SK-N-SH (cell line): ENCODE measurements around the gene ZNF764. TPM values are rescaled to one million over a fixed set of nuclear protein-coding genes. Genes with fewer than 3 reads are reported as not detected.

Experiments used
- CTCF ChIA-PET: fragments of 300-600, 350-600 bp; formaldehyde crosslinking; extraction: SDS; loops from one replicate; lab custom pipeline; 2021; lab: Yijun Ruan, JAX
- POLR2A ChIA-PET: fragments of 350-600 bp; sonication (Branson Sonifier 250); formaldehyde crosslinking; extraction: SDS; loops from one replicate; lab custom pipeline; 2020; ENCODE audit warnings: antibody characterized with exemption, inconsistent platforms; lab: Yijun Ruan, JAX
- DNase-seq: peaks from one replicate; pipeline ENCODE4 v3.0.0; 2012
- H2AFZ ChIP-seq: fragments of 200-600 bp; sonication (generic); 2 replicates; pipeline ENCODE4 v1.8.1; 2016; ENCODE audit warnings: antibody characterized with exemption, mild to moderate bottlenecking, low read depth
- H3F3A ChIP-seq: fragments of 200-600 bp; sonication (generic); replicated peaks from 2 replicates; pipeline ENCODE3; 2016; ENCODE audit warnings: antibody characterized with exemption, mild to moderate bottlenecking; ENCODE audit not compliant: insufficient read depth
- H3K27ac ChIP-seq, 2 experiments: fragments of 200-500 bp in 1 of 2; fragments of 200-600 bp in 1 of 2; sonication (Bioruptor generic) in 1 of 2; sonication (generic), shearing (Covaris generic) in 1 of 2; 2 replicates each; pipeline versions ENCODE4 v1.5.1 to v1.6.1; 2014 to 2016; ENCODE audit warnings: low read depth in 2 of 2, inconsistent platforms in 1 of 2, low read length in 1 of 2, mild to moderate bottlenecking in 1 of 2, mixed read lengths in 1 of 2
- H3K27me3 ChIP-seq: fragments of 200-600 bp; sonication (generic), shearing (Covaris generic); 2 replicates; pipeline ENCODE4 v1.6.1; 2016; ENCODE audit warnings: mixed run types; ENCODE audit not compliant: insufficient read depth
- H3K36me3 ChIP-seq, 2 experiments: fragments of 200-500 bp in 1 of 2; fragments of 200-600 bp in 1 of 2; sonication (Bioruptor generic) in 1 of 2; sonication (generic) in 1 of 2; replicated peaks in 1 of 2; 2 replicates each; pipeline versions ENCODE3 to v1.5.1; 2014 to 2016; ENCODE audit warnings: low read length in 1 of 2, mild to moderate bottlenecking in 1 of 2; ENCODE audit not compliant: insufficient read depth in 2 of 2, control insufficient read depth in 1 of 2
- H3K4me1 ChIP-seq, 2 experiments: fragments of 200-500 bp in 1 of 2; fragments of 200-600 bp in 1 of 2; sonication (Bioruptor generic) in 1 of 2; sonication (generic), shearing (Covaris generic) in 1 of 2; 2 replicates each; pipeline versions ENCODE4 v1.5.1 to v1.6.1; 2014 to 2016; ENCODE audit warnings: low read depth in 1 of 2, low read length in 1 of 2, mixed run types in 1 of 2; ENCODE audit not compliant: insufficient read depth in 2 of 2, control insufficient read depth in 1 of 2
- H3K4me2 ChIP-seq: fragments of 200-600 bp; sonication (generic), shearing (Covaris generic); 2 replicates; pipeline ENCODE4 v1.6.1; 2017; ENCODE audit warnings: mixed run types
- H3K4me3 ChIP-seq, 2 experiments: fragments of 200-500 bp in 1 of 2; fragments of 200-600 bp in 1 of 2; sonication (Bioruptor generic) in 1 of 2; sonication (generic), shearing (Covaris generic) in 1 of 2; 2 replicates each; pipeline versions ENCODE4 v1.5.1 to v1.8.1; 2014 to 2016; ENCODE audit warnings: low read depth in 2 of 2, inconsistent platforms in 1 of 2, low read length in 1 of 2, mild to moderate bottlenecking in 1 of 2, mixed read lengths in 1 of 2, moderate library complexity in 1 of 2
- H3K79me2 ChIP-seq: fragments of 200-600 bp; sonication (generic); 2 replicates; pipeline ENCODE4 v1.8.1; 2017; ENCODE audit warnings: mild to moderate bottlenecking; ENCODE audit not compliant: insufficient read depth
- H3K9ac ChIP-seq: fragments of 200-600 bp; sonication (generic); 2 replicates; pipeline ENCODE4 v1.6.1; 2017; ENCODE audit warnings: mixed run types
- H3K9me2 ChIP-seq: fragments of 200-600 bp; sonication (generic); 2 replicates; pipeline ENCODE4 v1.6.1; 2017; ENCODE audit warnings: mixed run types
- H3K9me3 ChIP-seq: fragments of 200-600 bp; sonication (generic); 2 replicates; pipeline ENCODE4 v1.6.1; 2017; ENCODE audit warnings: mixed run types, mild to moderate bottlenecking, moderate library complexity
- H4K20me1 ChIP-seq: fragments of 200-600 bp; sonication (generic); 2 replicates; pipeline ENCODE4 v1.6.1; 2017; ENCODE audit warnings: mild to moderate bottlenecking, mixed run types; ENCODE audit not compliant: insufficient read depth
- FOXJ3 ChIP-seq: sonication (generic); formaldehyde crosslinking; IDR thresholded peaks from 2 replicates; pipeline ENCODE4 v1.5.1; 2020; ENCODE audit warnings: mild to moderate bottlenecking, missing genetic modification reagents
- GABPA ChIP-seq: IDR thresholded peaks from 2 replicates; pipeline ENCODE4 v1.4.0; 2012; ENCODE audit warnings: low read depth, mild to moderate bottlenecking
- NRF1 ChIP-seq: IDR thresholded peaks from 2 replicates; pipeline ENCODE4 v1.6.1; 2012; ENCODE audit warnings: low read depth, mild to moderate bottlenecking, low read length
- PBX3 ChIP-seq: IDR thresholded peaks from 2 replicates; pipeline ENCODE4; 2012
- POLR2AphosphoS5 ChIP-seq: IDR thresholded peaks from 2 replicates; pipeline ENCODE4 v1.6.1; 2012; ENCODE audit warnings: low read depth, low read length
- RAD21 ChIP-seq: IDR thresholded peaks from 2 replicates; pipeline ENCODE4 v1.6.1; 2012; ENCODE audit warnings: mild to moderate bottlenecking, low read length
- TCF12 ChIP-seq: IDR thresholded peaks from 2 replicates; pipeline ENCODE4 v1.4.0; 2012
- YY1 ChIP-seq: IDR thresholded peaks from 2 replicates; pipeline ENCODE4 v1.4.0; 2012; ENCODE audit warnings: low read depth, mild to moderate bottlenecking
- WGBS: methylation state at CpG from one replicate; pipeline ENCODE4 v1.1.6; 2017; ENCODE audit warnings: low lambda C conversion rate; 5-methylcytosine and 5-hydroxymethylcytosine counted together
- polyA plus RNA-seq, 3 experiments: library from polyadenylated mRNA; depleted of rRNA; stranded (reverse); fragments of >200 nt; gene quantifications; 2 replicates each; pipeline ENCODE4 v1.2.3, GENCODE V29; 2012

ZNF764 gene
- polyA plus RNA-seq, 1 of the 3 experiments (the other 2 are of a cell fraction) = 2.8 TPM

GRCh38 chr16:30555315-30556124, 2.7 kb downstream of the ZNF764 start:
- H4K20me1 ChIP-seq = no peaks in the 10 kb centered on the region
- no peaks in the 10 kb centered on the region for H3K9me3 ChIP-seq
- peaks cover 0 to 21% of the 10 kb centered on the region in 2 experiments for H3K36me3 ChIP-seq
- TF ChIP-seq YY1 = no peak
- no peak for TF ChIP-seq NRF1
- H3K4me3 ChIP-seq = no peak overlapping the region
- H3K4me1 ChIP-seq = peaks cover 0 to 6% of the 10 kb centered on the region in 2 experiments; a peak in 1 of 4 replicates
- H3F3A ChIP-seq = peaks cover 7% of the 10 kb centered on the region
- H3K27me3 ChIP-seq = no peaks in the 10 kb centered on the region
- POLR2A ChIA-PET = interaction anchor here (0.6 to 3.8 kb wide), 2 partner anchors 14 to 20 kb away, joined by 3 to 47 read pairs; partner anchors contain the start of gene ZNF747
- no peak overlapping the region for H3K27ac ChIP-seq
- WGBS = 95% methylated on average over 48 of the region's 69 CpGs
- CTCF ChIA-PET = interaction anchor here (4.1 kb wide), 1 partner anchor 19 kb away, joined by 16 read pairs; no protein-coding TSS in a partner anchor
- no peak overlapping the region for H2AFZ ChIP-seq
- no peaks in the 10 kb centered on the region for H3K9me2 ChIP-seq
- no peak for DNase-seq
- peaks cover 26% of the 10 kb centered on the region for H3K79me2 ChIP-seq
- H3K4me2 ChIP-seq = no peak overlapping the region
- H3K9ac ChIP-seq = no peak overlapping the region

- CTCF ChIA-PET = interaction anchor here (4.1 kb wide), 1 partner anchor 18 kb away, joined by 16 read pairs; no protein-coding TSS in a partner anchor
Observed at GRCh38 chr16:30554557-30555314, 3.4 kb downstream of the ZNF764 start.

More at GRCh38 chr16:30554557-30555314, 3.4 kb downstream of the ZNF764 start:
- H4K20me1 ChIP-seq = no peaks in the 10 kb centered on the region
- no peak for DNase-seq
- no peak overlapping the region for H3K4me2 ChIP-seq
- no peak overlapping the region for H2AFZ ChIP-seq
- no peak overlapping the region for H3K9ac ChIP-seq
- H3K4me3 ChIP-seq = no peak overlapping the region
- POLR2A ChIA-PET = interaction anchor here (0.6 kb wide), 1 partner anchor 14 kb away, joined by 3 read pairs; no protein-coding TSS in a partner anchor
- TF ChIP-seq FOXJ3 (CRISPR knock-in tag) (no peak), RAD21 (no peak), GABPA (no peak), PBX3 (no peak), TCF12 (no peak), POLR2AphosphoS5 (no peak)
- H3K27me3 ChIP-seq = no peaks in the 10 kb centered on the region
- H3F3A ChIP-seq = peaks cover 4% of the 10 kb centered on the region
- H3K4me1 ChIP-seq = peaks cover 0 to 6% of the 10 kb centered on the region in 2 experiments; a peak in 1 of 4 replicates
- peaks cover 0 to 21% of the 10 kb centered on the region in 2 experiments for H3K36me3 ChIP-seq
- no peaks in the 10 kb centered on the region for H3K9me2 ChIP-seq
- peaks cover 26% of the 10 kb centered on the region for H3K79me2 ChIP-seq
- H3K27ac ChIP-seq = no peak overlapping the region
- WGBS = 94% methylated on average over 12 of the region's 18 CpGs
- H3K9me3 ChIP-seq = no peaks in the 10 kb centered on the region
